22Rv1 (cell line): ENCODE data around the gene SPATA18.
"Not testable (repeated sequence)": the region's sequence is repeated elsewhere in the genome, so short reads cannot be mapped to it uniquely, and the experiment has no call there.

Experiments
- CTCF ChIP-seq: fragments of 450-650 bp; IDR thresholded peaks from 2 replicates; pipeline ENCODE4 v1.5.1; 2017; ENCODE audit warnings: mild to moderate bottlenecking
- ZFX ChIP-seq: fragments of 450-650 bp; IDR thresholded peaks from 2 replicates; pipeline ENCODE4 v1.6.1; 2017; ENCODE audit warnings: antibody characterized with exemption, borderline replicate concordance

GRCh38 chr4:52137152-52137551, 86.0 kb downstream of the SPATA18 start:
- TF ChIP-seq CTCF, ZFX: not testable (repeated sequence)
